Measurements from ENCODE around the gene BMP2K. TPM values are rescaled to one million over a fixed set of nuclear protein-coding genes. Genes with fewer than 3 reads are reported as not detected.

BMP2K gene
- total RNA-seq, 1 experiment from 2014 or later = 45.6 TPM

DNA sequence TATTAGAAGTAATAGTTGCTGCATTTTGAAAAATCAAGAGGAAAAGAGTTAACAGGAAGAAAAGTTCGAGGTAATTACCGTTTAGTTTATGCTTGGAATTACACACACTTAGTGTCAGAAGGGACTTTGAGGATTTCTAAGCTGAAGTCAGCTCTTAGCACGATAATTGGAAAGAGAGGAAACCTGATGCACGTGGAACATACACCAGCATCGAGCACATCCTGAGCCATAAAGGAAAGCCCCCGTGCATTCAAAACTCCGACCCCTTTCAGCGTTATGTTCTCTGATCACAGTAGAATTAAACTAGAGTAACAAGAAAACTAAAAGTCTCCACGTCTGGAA, 163.5 kb downstream of the BMP2K start:
- H3K36me3 ChIP-seq (ENCODE audit: control insufficient read depth, insufficient read depth, low read length) = no peaks in the 10 kb centered on the region
- H3K27ac Mint-ChIP-seq (ENCODE audit: unreplicated experiment) = no peak overlapping the region
- POLR2A ChIA-PET = interaction anchor here (0.6 to 1.0 kb wide), 4 partner anchors 8 to 622 kb away, joined by 4 to 8 read pairs (median 6); no protein-coding TSS in a partner anchor
- peaks cover 14% of the 10 kb centered on the region for H3K27me3 Mint-ChIP-seq (ENCODE audit: insufficient read depth, unreplicated experiment)
- intact Hi-C loops (cut with micrococcal nuclease; ENCODE audit: unreplicated experiment) = loop anchor here (10.0 kb wide), 1 partner anchor 975 kb away; no protein-coding TSS in a partner anchor
- no peak for DNase-seq
- no TSS peak for BruUV-seq (replicated peaks)
- H3K4me1 Mint-ChIP-seq (ENCODE audit: low read depth, unreplicated experiment) = no peaks in the 10 kb centered on the region
- H3K9me3 Mint-ChIP-seq (ENCODE audit: unreplicated experiment) = no peaks in the 10 kb centered on the region
- peaks cover 17% of the 10 kb centered on the region; the same call in 1 of the 2 replicates for H3K4me1 ChIP-seq
- peak overlapping the region; percentile 69 for H3K4me3 ChIP-seq (ENCODE audit: low read depth, low read length)
- no peaks in the 10 kb centered on the region for H3K9me3 ChIP-seq
- H3K27me3 ChIP-seq (replicated peaks; ENCODE audit: control insufficient read depth, insufficient read depth, low read length) = no peaks in the 10 kb centered on the region
- TF ChIP-seq, protein P1, sequence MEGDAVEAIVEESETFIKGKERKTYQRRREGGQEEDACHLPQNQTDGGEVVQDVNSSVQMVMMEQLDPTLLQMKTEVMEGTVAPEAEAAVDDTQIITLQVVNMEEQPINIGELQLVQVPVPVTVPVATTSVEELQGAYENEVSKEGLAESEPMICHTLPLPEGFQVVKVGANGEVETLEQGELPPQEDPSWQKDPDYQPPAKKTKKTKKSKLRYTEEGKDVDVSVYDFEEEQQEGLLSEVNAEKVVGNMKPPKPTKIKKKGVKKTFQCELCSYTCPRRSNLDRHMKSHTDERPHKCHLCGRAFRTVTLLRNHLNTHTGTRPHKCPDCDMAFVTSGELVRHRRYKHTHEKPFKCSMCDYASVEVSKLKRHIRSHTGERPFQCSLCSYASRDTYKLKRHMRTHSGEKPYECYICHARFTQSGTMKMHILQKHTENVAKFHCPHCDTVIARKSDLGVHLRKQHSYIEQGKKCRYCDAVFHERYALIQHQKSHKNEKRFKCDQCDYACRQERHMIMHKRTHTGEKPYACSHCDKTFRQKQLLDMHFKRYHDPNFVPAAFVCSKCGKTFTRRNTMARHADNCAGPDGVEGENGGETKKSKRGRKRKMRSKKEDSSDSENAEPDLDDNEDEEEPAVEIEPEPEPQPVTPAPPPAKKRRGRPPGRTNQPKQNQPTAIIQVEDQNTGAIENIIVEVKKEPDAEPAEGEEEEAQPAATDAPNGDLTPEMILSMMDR (IDR thresholded peaks at IDR 0.05; ENCODE audit: insufficient read depth in 1 of 2, low read depth in 1 of 2, low read length in 1 of 2, severe bottlenecking in 1 of 2, unreplicated experiment in 1 of 2) = no peak
- CTCF ChIA-PET = interaction anchor here (0.6 kb wide), 2 partner anchors 716 to 1383 kb away, joined by 3 to 4 read pairs; no protein-coding TSS in a partner anchor
- H3K36me3 Mint-ChIP-seq (ENCODE audit: insufficient read depth, unreplicated experiment) = peaks cover 6% of the 10 kb centered on the region
- peak overlapping the region; percentile 92 for H3K4me3 Mint-ChIP-seq (ENCODE audit: unreplicated experiment)

DNA sequence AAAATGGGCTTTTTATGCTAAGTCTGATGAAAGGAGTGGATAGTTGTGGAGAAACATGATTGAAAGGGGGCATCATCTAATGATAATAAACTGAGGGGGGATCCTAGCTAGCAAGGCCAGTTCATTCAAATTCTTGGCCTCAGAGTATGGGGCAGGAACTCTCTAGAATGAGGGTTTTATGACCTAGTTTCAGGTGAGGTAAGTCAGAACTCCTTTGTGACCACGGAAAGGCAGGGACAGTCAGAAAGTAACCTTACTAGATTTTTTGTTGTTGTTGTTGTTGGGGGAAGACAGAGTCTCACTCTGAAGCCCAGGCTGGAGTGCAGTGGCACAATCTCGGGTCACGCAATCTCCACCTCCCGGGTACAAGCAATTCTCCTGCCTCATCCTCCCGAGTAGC, 164.6 kb downstream of the BMP2K start:
- Histone ChIP-seq H3K4me3 (ENCODE audit: low read depth, low read length) (no peak overlapping the region), H3K9me3 (no peaks in the 10 kb centered on the region), H3K27me3 (replicated peaks; ENCODE audit: control insufficient read depth, insufficient read depth, low read length) (no peaks in the 10 kb centered on the region), H3K4me1 (peaks cover 17% of the 10 kb centered on the region; the same call in 1 of the 2 replicates), H3K36me3 (ENCODE audit: control insufficient read depth, insufficient read depth, low read length) (no peaks in the 10 kb centered on the region)
- POLR2A ChIA-PET = no interaction called here
- Mint-ChIP-seq H3K36me3 (ENCODE audit: insufficient read depth, unreplicated experiment) (peaks cover 6% of the 10 kb centered on the region), H3K27me3 (ENCODE audit: insufficient read depth, unreplicated experiment) (peaks cover 14% of the 10 kb centered on the region), H3K9me3 (ENCODE audit: unreplicated experiment) (no peaks in the 10 kb centered on the region), H3K27ac (ENCODE audit: unreplicated experiment) (no peak overlapping the region), H3K4me1 (ENCODE audit: low read depth, unreplicated experiment) (no peaks in the 10 kb centered on the region), H3K4me3 (ENCODE audit: unreplicated experiment) (no peak overlapping the region)
- intact Hi-C loops (cut with micrococcal nuclease; ENCODE audit: unreplicated experiment) = no loop called here
- no TSS peak for BruUV-seq (replicated peaks)
- TF ChIP-seq, protein P1 (IDR thresholded peaks at IDR 0.05; ENCODE audit: insufficient read depth in 1 of 2, low read depth in 1 of 2, low read length in 1 of 2, severe bottlenecking in 1 of 2, unreplicated experiment in 1 of 2) = no peak
- CTCF ChIA-PET = no interaction called here
- no peak for DNase-seq

DNA sequence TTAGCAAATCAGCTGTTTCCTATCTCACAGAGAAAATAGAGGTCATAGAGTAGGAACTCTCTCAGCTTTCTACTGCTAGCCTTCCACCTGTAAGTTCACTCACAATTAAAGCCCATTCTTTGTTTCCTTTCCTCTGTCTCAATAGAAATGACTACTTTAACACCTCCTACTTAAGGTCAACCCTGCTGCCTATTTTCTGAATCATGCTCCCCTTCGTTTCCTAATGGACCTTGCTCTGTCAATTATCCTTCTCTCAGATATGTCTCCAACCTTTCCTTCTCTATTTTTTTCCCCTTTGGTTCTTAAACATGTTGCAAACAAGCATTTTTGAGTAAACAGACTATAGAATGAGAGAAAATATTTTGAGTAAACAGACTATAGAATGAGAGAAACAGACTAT, 168.2 kb downstream of the BMP2K start:
- no peak for DNase-seq
- Mint-ChIP-seq H3K9me3 (ENCODE audit: unreplicated experiment) (no peaks in the 10 kb centered on the region), H3K36me3 (ENCODE audit: insufficient read depth, unreplicated experiment) (no peaks in the 10 kb centered on the region), H3K27ac (ENCODE audit: unreplicated experiment) (no peak overlapping the region), H3K4me3 (ENCODE audit: unreplicated experiment) (no peak overlapping the region), H3K4me1 (ENCODE audit: low read depth, unreplicated experiment) (no peaks in the 10 kb centered on the region), H3K27me3 (ENCODE audit: insufficient read depth, unreplicated experiment) (peaks cover 32% of the 10 kb centered on the region)
- TF ChIP-seq, protein P1 (IDR thresholded peaks at IDR 0.05; ENCODE audit: insufficient read depth in 1 of 2, low read depth in 1 of 2, low read length in 1 of 2, severe bottlenecking in 1 of 2, unreplicated experiment in 1 of 2) = no peak
- H3K4me3 ChIP-seq (ENCODE audit: low read depth, low read length) = no peak overlapping the region
- H3K36me3 ChIP-seq (ENCODE audit: control insufficient read depth, insufficient read depth, low read length) = no peaks in the 10 kb centered on the region
- peaks cover 6% of the 10 kb centered on the region; the same call in 1 of the 2 replicates for H3K4me1 ChIP-seq
- no TSS peak for BruUV-seq (replicated peaks)
- ChIA-PET POLR2A (no interaction called here), CTCF (no interaction called here)
- H3K9me3 ChIP-seq = no peaks in the 10 kb centered on the region
- intact Hi-C loops (cut with micrococcal nuclease; ENCODE audit: unreplicated experiment) = no loop called here
- no peaks in the 10 kb centered on the region for H3K27me3 ChIP-seq (replicated peaks; ENCODE audit: control insufficient read depth, insufficient read depth, low read length)
